PC-3 (cell line): Measurements from ENCODE around the gene EPB41L4B.

ENCODE experiments used
- EZH2 ChIP-seq: fragments of 300-600 bp; sonication (generic); IDR thresholded peaks from one replicate; pipeline ENCODE4 v1.6.1; 2017; ENCODE audit warnings: antibody characterized with exemption, mild to moderate bottlenecking, low read length; ENCODE audit not compliant: unreplicated experiment
- TF ChIP-seq, protein P1 (sequence below): fragments of 300-600 bp; sonication (generic); conservative IDR thresholded peaks from 2 replicates; pipeline ENCODE4 v1.5.1; 2017; ENCODE audit warnings: antibody characterized with exemption, low read depth, mild to moderate bottlenecking, low read length

DNA sequence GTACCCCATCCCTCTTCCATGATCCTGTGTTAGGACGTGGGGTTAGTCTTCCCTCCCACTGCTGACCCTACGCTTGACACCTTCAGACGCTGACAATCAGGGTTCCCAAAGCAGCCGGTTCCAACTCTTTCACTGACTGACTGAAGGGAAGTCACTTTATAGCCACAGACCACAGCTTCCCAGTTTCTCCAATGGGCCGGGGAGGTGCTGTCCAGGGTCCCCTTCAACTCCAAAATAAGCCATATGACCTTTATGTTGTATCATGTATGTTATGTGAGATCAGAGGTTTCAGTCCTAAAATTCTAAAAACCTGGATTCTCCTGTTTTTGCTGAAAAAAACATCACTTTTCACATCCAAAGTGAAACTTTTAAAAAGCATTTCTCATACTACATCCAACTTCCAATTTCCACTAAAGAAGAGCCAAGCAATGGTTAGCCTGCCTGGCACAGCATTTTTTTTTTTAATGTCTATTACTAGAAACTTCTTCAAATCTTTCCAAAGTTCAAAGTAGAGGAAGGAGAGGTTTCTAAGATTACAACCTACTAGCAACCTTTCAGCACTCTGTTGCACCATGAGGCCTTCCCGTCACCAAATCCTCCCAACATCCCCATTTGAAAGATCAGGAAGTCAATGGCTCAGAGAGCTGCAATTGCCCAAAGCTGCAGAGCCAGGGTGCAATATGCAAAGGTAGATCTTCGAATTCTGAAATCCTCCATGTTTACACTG lies 5.2 kb downstream of the EPB41L4B start:
- TF ChIP-seq, protein P1, sequence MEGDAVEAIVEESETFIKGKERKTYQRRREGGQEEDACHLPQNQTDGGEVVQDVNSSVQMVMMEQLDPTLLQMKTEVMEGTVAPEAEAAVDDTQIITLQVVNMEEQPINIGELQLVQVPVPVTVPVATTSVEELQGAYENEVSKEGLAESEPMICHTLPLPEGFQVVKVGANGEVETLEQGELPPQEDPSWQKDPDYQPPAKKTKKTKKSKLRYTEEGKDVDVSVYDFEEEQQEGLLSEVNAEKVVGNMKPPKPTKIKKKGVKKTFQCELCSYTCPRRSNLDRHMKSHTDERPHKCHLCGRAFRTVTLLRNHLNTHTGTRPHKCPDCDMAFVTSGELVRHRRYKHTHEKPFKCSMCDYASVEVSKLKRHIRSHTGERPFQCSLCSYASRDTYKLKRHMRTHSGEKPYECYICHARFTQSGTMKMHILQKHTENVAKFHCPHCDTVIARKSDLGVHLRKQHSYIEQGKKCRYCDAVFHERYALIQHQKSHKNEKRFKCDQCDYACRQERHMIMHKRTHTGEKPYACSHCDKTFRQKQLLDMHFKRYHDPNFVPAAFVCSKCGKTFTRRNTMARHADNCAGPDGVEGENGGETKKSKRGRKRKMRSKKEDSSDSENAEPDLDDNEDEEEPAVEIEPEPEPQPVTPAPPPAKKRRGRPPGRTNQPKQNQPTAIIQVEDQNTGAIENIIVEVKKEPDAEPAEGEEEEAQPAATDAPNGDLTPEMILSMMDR, result no peak
- no peak for TF ChIP-seq EZH2
